ENCODE data around the gene ADAM20. TPM values are rescaled to one million over a fixed set of nuclear protein-coding genes. Genes with fewer than 3 reads are reported as not detected.
A peak's percentile ranks its signal among the peaks of the same experiment; 100 is the strongest.

Gene ADAM20
- total RNA-seq: 1.1 to 1.4 TPM (median 1.1 TPM) in 3 replicates

DNA sequence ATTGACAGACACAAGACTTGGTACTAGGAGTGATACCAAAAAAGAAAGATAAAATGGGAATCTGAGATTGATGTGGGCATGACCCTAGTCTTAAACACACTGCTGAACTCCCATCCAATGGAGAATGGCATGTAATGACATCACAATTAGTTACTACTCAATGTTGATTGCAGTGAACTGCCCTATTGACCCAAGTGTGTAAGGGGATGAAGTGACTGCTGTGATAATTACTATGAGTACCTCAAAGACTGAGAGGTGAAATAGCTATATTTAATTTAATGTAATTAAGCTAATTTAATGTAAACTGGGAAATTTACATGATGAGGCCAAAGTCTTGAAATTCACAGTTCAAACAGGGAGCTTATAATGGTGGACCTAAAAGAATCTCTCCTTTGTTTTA is at the start of gene ADAM20:
Gene ADAM20 (minus strand): TSS at position 101 of the 400 bp plus-strand sequence. CDS start 10,247 bp downstream, outside the sequence.
- H3K27ac Mint-ChIP-seq: no peak within 1 kb of the TSS
- no peaks in the 10 kb centered on the region for H3K27me3 Mint-ChIP-seq (ENCODE audit: low read depth)
- peaks cover 50% of the 10 kb centered on the region for H3K36me3 Mint-ChIP-seq
- H3K4me3 Mint-ChIP-seq: no peak within 1 kb of the TSS
- H3K9me3 Mint-ChIP-seq: peaks cover 72% of the 10 kb centered on the region
- DNase-seq (ENCODE audit: low spot score in 2 of 2, unreplicated experiment in 2 of 2): no peak
- no peaks in the 10 kb centered on the region for H3K4me1 Mint-ChIP-seq
- TF ChIP-seq CTCF (IDR thresholded peaks at IDR 0.05; ENCODE audit: unreplicated experiment): no peak

DNA sequence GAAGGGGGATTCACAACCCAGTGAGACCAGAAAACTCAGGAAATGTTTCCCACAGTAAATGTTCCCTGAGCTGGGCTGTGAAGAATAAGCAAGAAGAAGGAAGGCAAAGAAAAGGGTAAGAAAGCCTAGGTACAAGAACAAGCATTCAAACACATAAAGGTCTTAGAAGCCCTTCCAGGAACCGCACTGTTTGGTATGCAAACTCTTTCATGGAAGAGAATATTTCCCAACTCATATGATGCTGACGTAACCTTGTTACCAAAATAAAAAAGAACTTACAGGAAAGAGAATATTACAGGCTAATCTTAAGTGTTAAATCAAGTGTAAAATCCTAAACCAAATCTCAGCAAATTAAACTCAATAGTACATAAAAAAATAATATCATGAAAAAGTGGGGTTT is 42.1 kb upstream of the ADAM20 start:
- Mint-ChIP-seq H3K4me1 (no peaks in the 10 kb centered on the region), H3K36me3 (peaks cover 59% of the 10 kb centered on the region), H3K27me3 (ENCODE audit: low read depth) (no peaks in the 10 kb centered on the region), H3K27ac (no peak overlapping the region), H3K9me3 (peaks cover 39% of the 10 kb centered on the region), H3K4me3 (no peak overlapping the region)
- no peak for DNase-seq (ENCODE audit: low spot score in 2 of 2, unreplicated experiment in 2 of 2)
- TF ChIP-seq CTCF (IDR thresholded peaks at IDR 0.05; ENCODE audit: unreplicated experiment): no peak

- H3K4me1 Mint-ChIP-seq: no peaks in the 10 kb centered on the region
- peaks cover 41% of the 10 kb centered on the region for H3K36me3 Mint-ChIP-seq
- TF ChIP-seq CTCF (IDR thresholded peaks at IDR 0.05; ENCODE audit: unreplicated experiment): no peak
- no peak for DNase-seq (ENCODE audit: low spot score in 2 of 2, unreplicated experiment in 2 of 2)
- H3K27me3 Mint-ChIP-seq (ENCODE audit: low read depth): no peaks in the 10 kb centered on the region
- no peak overlapping the region for H3K4me3 Mint-ChIP-seq
- H3K27ac Mint-ChIP-seq: no peak overlapping the region
- peaks cover 19% of the 10 kb centered on the region for H3K9me3 Mint-ChIP-seq
Measured at GRCh38 chr14:70573050-70573449, 38.2 kb upstream of the ADAM20 start.

DNA sequence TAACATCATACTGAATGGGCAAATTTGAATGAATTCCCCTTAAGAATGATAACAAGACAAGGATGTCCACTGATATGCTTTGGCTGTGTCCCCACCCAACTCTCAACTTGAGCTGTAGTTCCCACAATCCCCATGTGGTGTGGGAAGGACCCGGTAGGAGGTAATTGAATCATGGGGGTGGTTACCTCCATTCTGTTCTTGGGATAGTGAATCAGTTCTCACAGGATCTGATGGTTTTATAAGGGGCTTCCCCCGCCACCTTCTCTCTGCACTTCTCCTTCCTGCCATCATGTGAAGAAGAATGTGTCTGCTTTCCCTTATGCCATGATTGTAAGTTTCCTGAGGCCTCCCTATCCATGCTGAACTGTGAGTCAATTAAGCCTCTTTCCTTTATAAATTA is 36.3 kb upstream of the ADAM20 start:
- no peak overlapping the region for H3K27ac Mint-ChIP-seq
- H3K4me1 Mint-ChIP-seq: no peaks in the 10 kb centered on the region
- peaks cover 22% of the 10 kb centered on the region for H3K9me3 Mint-ChIP-seq
- no peaks in the 10 kb centered on the region for H3K27me3 Mint-ChIP-seq (ENCODE audit: low read depth)
- no peak for DNase-seq (ENCODE audit: low spot score in 2 of 2, unreplicated experiment in 2 of 2)
- TF ChIP-seq CTCF (IDR thresholded peaks at IDR 0.05; ENCODE audit: unreplicated experiment): no peak
- peaks cover 55% of the 10 kb centered on the region for H3K36me3 Mint-ChIP-seq
- H3K4me3 Mint-ChIP-seq: no peak overlapping the region

DNA sequence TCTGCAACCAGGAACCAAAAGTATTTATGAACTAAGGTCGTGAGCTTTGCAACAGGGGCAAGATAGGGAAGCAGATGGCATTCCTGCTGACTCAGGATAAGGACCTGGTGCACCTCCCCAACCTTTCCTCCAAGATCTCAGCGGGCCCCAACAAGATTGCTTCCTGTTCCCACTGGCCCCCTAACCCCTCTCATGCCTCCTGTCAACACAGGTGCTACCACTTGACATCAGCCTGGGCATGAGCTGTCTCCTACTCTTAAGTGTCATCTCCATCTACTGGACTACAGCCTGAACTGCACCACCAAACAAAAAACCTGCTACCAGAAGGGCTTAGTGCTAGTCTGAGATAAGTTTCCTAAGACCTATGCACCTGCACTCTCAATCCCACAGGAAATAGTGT is 33.0 kb upstream of the ADAM20 start:
- Mint-ChIP-seq H3K9me3 (peaks cover 33% of the 10 kb centered on the region), H3K27me3 (ENCODE audit: low read depth) (no peaks in the 10 kb centered on the region), H3K36me3 (peaks cover 66% of the 10 kb centered on the region)

More for the DNA sequence above, 33.0 kb upstream of the ADAM20 start:
- no peak overlapping the region for H3K27ac Mint-ChIP-seq
- no peak for DNase-seq (ENCODE audit: low spot score in 2 of 2, unreplicated experiment in 2 of 2)
- H3K4me1 Mint-ChIP-seq: no peaks in the 10 kb centered on the region
- H3K4me3 Mint-ChIP-seq: no peak overlapping the region
- peak; percentile 19 for TF ChIP-seq CTCF (IDR thresholded peaks at IDR 0.05; ENCODE audit: unreplicated experiment)

Data from mesothelial cell of epicardium (in vitro differentiated cells).